ENCODE data around the gene PLBD1.

GRCh38 chr12:14471497-14471896 is 96.2 kb downstream of the PLBD1 start:
- TF ChIP-seq CTCF (conservative IDR thresholded peaks at IDR 0.05; ENCODE audit: low read depth, low read length) (no peak), EZH2 (IDR thresholded peaks at IDR 0.05; ENCODE audit: borderline replicate concordance, low read depth, low read length, poor library complexity, severe bottlenecking) (no peak)

Data from A673 (cell line).